ENCODE results near the gene GFAP. TPM values are rescaled to one million over a fixed set of nuclear protein-coding genes. Genes with fewer than 3 reads are reported as not detected.
"Not testable (repeated sequence)": the region's sequence is repeated elsewhere in the genome, so short reads cannot be mapped to it uniquely, and the experiment has no call there.

The GFAP gene
- total RNA-seq, 1 donor, result under 0.01 TPM

GRCh38 chr17:44948315-44948795, 33.1 kb upstream of the GFAP start:
- no peaks in the 10 kb centered on the region for H3K27me3 ChIP-seq (ENCODE audit: insufficient read depth, low read length)
- peak overlapping the region; percentile 88 for H3K4me2 ChIP-seq (ENCODE audit: insufficient read depth, low read length)
- H3K79me2 ChIP-seq (ENCODE audit: insufficient read depth, low read length), result peaks cover 44% of the 10 kb centered on the region
- H4K20me1 ChIP-seq (ENCODE audit: insufficient read depth, low read length), result no peaks in the 10 kb centered on the region
- peak overlapping the region; percentile 98 for H3K4me3 ChIP-seq (ENCODE audit: insufficient read depth, low read length)
- H2AFZ ChIP-seq (ENCODE audit: low read length), result peak overlapping the region; percentile 92
- no peak for DNase-seq (ENCODE audit: insufficient read length, low spot score, missing footprints)
- H3K9me3 ChIP-seq (ENCODE audit: low read depth, low read length), result no peaks in the 10 kb centered on the region
- H3K36me3 ChIP-seq (ENCODE audit: insufficient read depth, low read length), result no peaks in the 10 kb centered on the region
- no peak for TF ChIP-seq CTCF (IDR thresholded peaks at IDR 0.05; ENCODE audit: extremely low read depth, low read depth, low read length)
- peaks cover 9% of the 10 kb centered on the region for H3K4me1 ChIP-seq (ENCODE audit: insufficient read depth, low read length)
- peak overlapping the region; percentile 53 for H3K27ac ChIP-seq (ENCODE audit: low read depth, low read length)

GRCh38 chr17:44947461-44948314, 32.4 kb upstream of the GFAP start, which contains the start of gene KIF18B:
Gene KIF18B (minus strand): TSS chr17:44947773. CDS start chr17:44936344, 11,429 bp downstream.
- no peak for TF ChIP-seq CTCF (IDR thresholded peaks at IDR 0.05; ENCODE audit: extremely low read depth, low read depth, low read length)
- peak within 1 kb of the TSS; percentile 66 for H3K27ac ChIP-seq (ENCODE audit: low read depth, low read length)
- H3K4me3 ChIP-seq (ENCODE audit: insufficient read depth, low read length), result peak within 1 kb of the TSS; percentile 98
- H2AFZ ChIP-seq (ENCODE audit: low read length), result peak within 1 kb of the TSS; percentile 98
- no peaks in the 10 kb centered on the region for H4K20me1 ChIP-seq (ENCODE audit: insufficient read depth, low read length)
- peak within 1 kb of the TSS; percentile 88 for H3K4me2 ChIP-seq (ENCODE audit: insufficient read depth, low read length)
- peaks cover 9% of the 10 kb centered on the region for H3K4me1 ChIP-seq (ENCODE audit: insufficient read depth, low read length)
- H3K36me3 ChIP-seq (ENCODE audit: insufficient read depth, low read length), result no peaks in the 10 kb centered on the region
- H3K79me2 ChIP-seq (ENCODE audit: insufficient read depth, low read length), result peaks cover 49% of the 10 kb centered on the region
- peak; percentile 98 for DNase-seq (ENCODE audit: insufficient read length, low spot score, missing footprints)
- H3K9me3 ChIP-seq (ENCODE audit: low read depth, low read length), result no peaks in the 10 kb centered on the region
- no peaks in the 10 kb centered on the region for H3K27me3 ChIP-seq (ENCODE audit: insufficient read depth, low read length)

GRCh38 chr17:44945652-44946051, 30.4 kb upstream of the GFAP start:
- Histone ChIP-seq H3K79me2 (ENCODE audit: insufficient read depth, low read length) (peaks cover 70% of the 10 kb centered on the region), H3K4me2 (ENCODE audit: insufficient read depth, low read length) (peak overlapping the region; percentile 88), H3K4me1 (ENCODE audit: insufficient read depth, low read length) (peaks cover 20% of the 10 kb centered on the region)
- not testable (repeated sequence) for H4K20me1 ChIP-seq (ENCODE audit: insufficient read depth, low read length); H3K27ac ChIP-seq (ENCODE audit: low read depth, low read length); H3K27me3 ChIP-seq (ENCODE audit: insufficient read depth, low read length); H3K4me3 ChIP-seq (ENCODE audit: insufficient read depth, low read length); H3K9me3 ChIP-seq (ENCODE audit: low read depth, low read length); H2AFZ ChIP-seq (ENCODE audit: low read length); H3K36me3 ChIP-seq (ENCODE audit: insufficient read depth, low read length); DNase-seq (ENCODE audit: insufficient read length, low spot score, missing footprints)

GRCh38 chr17:44942456-44942855, 27.2 kb upstream of the GFAP start:
- H2AFZ ChIP-seq (ENCODE audit: low read length), result peak overlapping the region; percentile 98
- H3K4me1 ChIP-seq (ENCODE audit: insufficient read depth, low read length), result peaks cover 27% of the 10 kb centered on the region
- H3K4me3 ChIP-seq (ENCODE audit: insufficient read depth, low read length), result peak overlapping the region; percentile 68
- TF ChIP-seq CTCF (IDR thresholded peaks at IDR 0.05; ENCODE audit: extremely low read depth, low read depth, low read length), result no peak
- peaks cover 97% of the 10 kb centered on the region for H3K79me2 ChIP-seq (ENCODE audit: insufficient read depth, low read length)
- H3K27ac ChIP-seq (ENCODE audit: low read depth, low read length), result peak overlapping the region; percentile 66
- no peaks in the 10 kb centered on the region for H4K20me1 ChIP-seq (ENCODE audit: insufficient read depth, low read length)
- no peaks in the 10 kb centered on the region for H3K9me3 ChIP-seq (ENCODE audit: low read depth, low read length)
- H3K4me2 ChIP-seq (ENCODE audit: insufficient read depth, low read length), result peak overlapping the region; percentile 90
- peak; percentile 36 for DNase-seq (ENCODE audit: insufficient read length, low spot score, missing footprints)
- peaks cover 6% of the 10 kb centered on the region for H3K36me3 ChIP-seq (ENCODE audit: insufficient read depth, low read length)
- H3K27me3 ChIP-seq (ENCODE audit: insufficient read depth, low read length), result no peaks in the 10 kb centered on the region

All from osteoblast (primary cell).